BE2C (cell line): ENCODE results near the gene TDRD5.

Experiments used
- DNase-seq: peaks from one replicate; pipeline ENCODE4 v3.0.0-alpha.2; 2020
- H3K27me3 ChIP-seq: fragments of 250-450 bp; sonication (Bioruptor Pico); 2 replicates; pipeline ENCODE4 v1.5.1; 2020; ENCODE audit warnings: mild to moderate bottlenecking
- H3K36me3 ChIP-seq: fragments of 250-450 bp; sonication (Bioruptor Pico); 2 replicates; pipeline ENCODE4 v1.5.1; 2020; ENCODE audit warnings: mild to moderate bottlenecking
- H3K4me1 ChIP-seq: fragments of 250-450 bp; sonication (Bioruptor Pico); 2 replicates; pipeline ENCODE4 v1.5.1; 2020
- H3K4me3 ChIP-seq: 2 replicates; pipeline ENCODE4 v1.5.1; 2011; ENCODE audit warnings: low read depth, low read length
- H3K9me3 ChIP-seq: fragments of 250-450 bp; sonication (Bioruptor Pico); 2 replicates; pipeline ENCODE4 v1.5.1; 2020
- CTCF ChIP-seq: IDR thresholded peaks from 2 replicates; pipeline ENCODE4 v1.5.1; 2012; ENCODE audit warnings: mild to moderate bottlenecking, low read depth, low read length

The TDRD5 gene

GRCh38 chr1:179591253-179591591, 410 bp upstream of the TDRD5 start:
- no peak for DNase-seq
- H3K36me3 ChIP-seq = no peaks in the 10 kb centered on the region
- no peak for TF ChIP-seq CTCF
- no peaks in the 10 kb centered on the region for H3K4me1 ChIP-seq
- H3K9me3 ChIP-seq = no peaks in the 10 kb centered on the region
- H3K27me3 ChIP-seq = peaks cover 27% of the 10 kb centered on the region
- H3K4me3 ChIP-seq = peak overlapping the region; percentile 35

GRCh38 chr1:179598631-179599030, 7.0 kb downstream of the TDRD5 start:
- H3K9me3 ChIP-seq = no peaks in the 10 kb centered on the region
- H3K36me3 ChIP-seq = no peaks in the 10 kb centered on the region
- H3K4me1 ChIP-seq = no peaks in the 10 kb centered on the region
- DNase-seq = no peak
- no peak for TF ChIP-seq CTCF
- peaks cover 15% of the 10 kb centered on the region for H3K27me3 ChIP-seq
- no peak overlapping the region for H3K4me3 ChIP-seq

GRCh38 chr1:179599623-179600249, 8.1 kb downstream of the TDRD5 start:
- no peaks in the 10 kb centered on the region for H3K36me3 ChIP-seq
- no peaks in the 10 kb centered on the region for H3K9me3 ChIP-seq
- H3K4me3 ChIP-seq = no peak overlapping the region
- TF ChIP-seq CTCF = peak; percentile 59
- peaks cover 6% of the 10 kb centered on the region for H3K27me3 ChIP-seq
- H3K4me1 ChIP-seq = no peaks in the 10 kb centered on the region
- DNase-seq = peak; percentile 37

- no peak for DNase-seq
- Histone ChIP-seq H3K4me1 (no peaks in the 10 kb centered on the region), H3K36me3 (no peaks in the 10 kb centered on the region), H3K9me3 (no peaks in the 10 kb centered on the region), H3K27me3 (peaks cover 6% of the 10 kb centered on the region), H3K4me3 (no peak overlapping the region)
- TF ChIP-seq CTCF = no peak
These were observed 9.5 kb downstream of the TDRD5 start for GRCh38 chr1:179601093-179601492.

- Histone ChIP-seq H3K4me1 (no peaks in the 10 kb centered on the region), H3K27me3 (peaks cover 10% of the 10 kb centered on the region), H3K36me3 (no peaks in the 10 kb centered on the region), H3K4me3 (no peak overlapping the region), H3K9me3 (no peaks in the 10 kb centered on the region)
- DNase-seq = no peak
- no peak for TF ChIP-seq CTCF
These were observed 20.7 kb downstream of the TDRD5 start for GRCh38 chr1:179612361-179612760.

- H3K4me1 ChIP-seq = no peaks in the 10 kb centered on the region
- H3K4me3 ChIP-seq = no peak overlapping the region
- no peak for DNase-seq
- H3K27me3 ChIP-seq = peaks cover 22% of the 10 kb centered on the region
- H3K9me3 ChIP-seq = no peaks in the 10 kb centered on the region
- H3K36me3 ChIP-seq = no peaks in the 10 kb centered on the region
- no peak for TF ChIP-seq CTCF
These were observed 39.1 kb downstream of the TDRD5 start for GRCh38 chr1:179630719-179631118.
